ENCODE results near the gene ITGB4. TPM values are rescaled to one million over a fixed set of nuclear protein-coding genes. Genes with fewer than 3 reads are reported as not detected.

Gene ITGB4
- total and polyA plus RNA-seq, 2 of the 13 experiments (the other 11 are each of a cell fraction or from before 2014, with no cell fraction given), result 6.9 to 14.5 TPM

DNA sequence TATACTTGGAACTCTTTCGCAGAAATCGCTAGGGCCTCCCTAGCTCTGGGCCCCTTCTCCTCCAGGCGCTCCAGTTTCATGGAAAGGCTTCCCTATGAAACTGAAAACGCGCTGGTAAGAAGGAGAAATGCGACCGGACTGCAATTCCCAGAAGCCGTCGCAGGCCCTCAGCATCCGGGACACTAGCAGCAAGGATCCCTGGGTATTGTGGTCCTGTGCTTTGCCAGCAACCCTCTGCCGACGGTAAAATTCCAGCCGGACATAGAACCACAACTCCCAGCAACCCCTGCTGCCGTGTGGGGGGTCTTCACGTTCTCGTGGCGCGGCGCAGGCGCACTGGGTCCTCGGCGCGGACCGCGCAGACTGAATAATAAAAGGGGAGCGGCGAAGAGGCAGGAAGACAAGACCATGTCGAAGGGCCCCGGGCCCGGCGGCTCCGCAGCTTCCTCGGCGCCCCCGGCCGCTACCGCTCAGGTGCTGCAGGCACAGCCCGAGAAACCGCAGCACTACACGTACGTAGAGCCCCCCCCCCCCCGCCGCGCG lies 63.3 kb downstream of the ITGB4 start, which contains the start of gene UNK (continued):
- TF ChIP-seq, protein P1, sequence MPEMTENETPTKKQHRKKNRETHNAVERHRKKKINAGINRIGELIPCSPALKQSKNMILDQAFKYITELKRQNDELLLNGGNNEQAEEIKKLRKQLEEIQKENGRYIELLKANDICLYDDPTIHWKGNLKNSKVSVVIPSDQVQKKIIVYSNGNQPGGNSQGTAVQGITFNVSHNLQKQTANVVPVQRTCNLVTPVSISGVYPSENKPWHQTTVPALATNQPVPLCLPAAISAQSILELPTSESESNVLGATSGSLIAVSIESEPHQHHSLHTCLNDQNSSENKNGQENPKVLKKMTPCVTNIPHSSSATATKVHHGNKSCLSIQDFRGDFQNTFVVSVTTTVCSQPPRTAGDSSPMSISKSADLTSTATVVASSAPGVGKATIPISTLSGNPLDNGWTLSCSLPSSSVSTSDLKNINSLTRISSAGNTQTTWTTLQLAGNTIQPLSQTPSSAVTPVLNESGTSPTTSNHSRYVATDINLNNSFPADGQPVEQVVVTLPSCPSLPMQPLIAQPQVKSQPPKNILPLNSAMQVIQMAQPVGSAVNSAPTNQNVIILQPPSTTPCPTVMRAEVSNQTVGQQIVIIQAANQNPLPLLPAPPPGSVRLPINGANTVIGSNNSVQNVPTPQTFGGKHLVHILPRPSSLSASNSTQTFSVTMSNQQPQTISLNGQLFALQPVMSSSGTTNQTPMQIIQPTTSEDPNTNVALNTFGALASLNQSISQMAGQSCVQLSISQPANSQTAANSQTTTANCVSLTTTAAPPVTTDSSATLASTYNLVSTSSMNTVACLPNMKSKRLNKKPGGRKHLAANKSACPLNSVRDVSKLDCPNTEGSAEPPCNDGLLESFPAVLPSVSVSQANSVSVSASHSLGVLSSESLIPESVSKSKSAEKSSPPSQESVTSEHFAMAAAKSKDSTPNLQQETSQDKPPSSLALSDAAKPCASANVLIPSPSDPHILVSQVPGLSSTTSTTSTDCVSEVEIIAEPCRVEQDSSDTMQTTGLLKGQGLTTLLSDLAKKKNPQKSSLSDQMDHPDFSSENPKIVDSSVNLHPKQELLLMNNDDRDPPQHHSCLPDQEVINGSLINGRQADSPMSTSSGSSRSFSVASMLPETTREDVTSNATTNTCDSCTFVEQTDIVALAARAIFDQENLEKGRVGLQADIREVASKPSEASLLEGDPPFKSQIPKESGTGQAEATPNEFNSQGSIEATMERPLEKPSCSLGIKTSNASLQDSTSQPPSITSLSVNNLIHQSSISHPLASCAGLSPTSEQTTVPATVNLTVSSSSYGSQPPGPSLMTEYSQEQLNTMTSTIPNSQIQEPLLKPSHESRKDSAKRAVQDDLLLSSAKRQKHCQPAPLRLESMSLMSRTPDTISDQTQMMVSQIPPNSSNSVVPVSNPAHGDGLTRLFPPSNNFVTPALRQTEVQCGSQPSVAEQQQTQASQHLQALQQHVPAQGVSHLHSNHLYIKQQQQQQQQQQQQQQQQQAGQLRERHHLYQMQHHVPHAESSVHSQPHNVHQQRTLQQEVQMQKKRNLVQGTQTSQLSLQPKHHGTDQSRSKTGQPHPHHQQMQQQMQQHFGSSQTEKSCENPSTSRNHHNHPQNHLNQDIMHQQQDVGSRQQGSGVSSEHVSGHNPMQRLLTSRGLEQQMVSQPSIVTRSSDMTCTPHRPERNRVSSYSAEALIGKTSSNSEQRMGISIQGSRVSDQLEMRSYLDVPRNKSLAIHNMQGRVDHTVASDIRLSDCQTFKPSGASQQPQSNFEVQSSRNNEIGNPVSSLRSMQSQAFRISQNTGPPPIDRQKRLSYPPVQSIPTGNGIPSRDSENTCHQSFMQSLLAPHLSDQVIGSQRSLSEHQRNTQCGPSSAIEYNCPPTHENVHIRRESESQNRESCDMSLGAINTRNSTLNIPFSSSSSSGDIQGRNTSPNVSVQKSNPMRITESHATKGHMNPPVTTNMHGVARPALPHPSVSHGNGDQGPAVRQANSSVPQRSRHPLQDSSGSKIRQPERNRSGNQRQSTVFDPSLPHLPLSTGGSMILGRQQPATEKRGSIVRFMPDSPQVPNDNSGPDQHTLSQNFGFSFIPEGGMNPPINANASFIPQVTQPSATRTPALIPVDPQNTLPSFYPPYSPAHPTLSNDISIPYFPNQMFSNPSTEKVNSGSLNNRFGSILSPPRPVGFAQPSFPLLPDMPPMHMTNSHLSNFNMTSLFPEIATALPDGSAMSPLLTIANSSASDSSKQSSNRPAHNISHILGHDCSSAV (CRISPR knock-in tag; IDR thresholded peaks at IDR 0.05; ENCODE audit: borderline replicate concordance), result no peak; the same call in 1 of the 2 replicates
- TF ChIP-seq, protein P2, sequence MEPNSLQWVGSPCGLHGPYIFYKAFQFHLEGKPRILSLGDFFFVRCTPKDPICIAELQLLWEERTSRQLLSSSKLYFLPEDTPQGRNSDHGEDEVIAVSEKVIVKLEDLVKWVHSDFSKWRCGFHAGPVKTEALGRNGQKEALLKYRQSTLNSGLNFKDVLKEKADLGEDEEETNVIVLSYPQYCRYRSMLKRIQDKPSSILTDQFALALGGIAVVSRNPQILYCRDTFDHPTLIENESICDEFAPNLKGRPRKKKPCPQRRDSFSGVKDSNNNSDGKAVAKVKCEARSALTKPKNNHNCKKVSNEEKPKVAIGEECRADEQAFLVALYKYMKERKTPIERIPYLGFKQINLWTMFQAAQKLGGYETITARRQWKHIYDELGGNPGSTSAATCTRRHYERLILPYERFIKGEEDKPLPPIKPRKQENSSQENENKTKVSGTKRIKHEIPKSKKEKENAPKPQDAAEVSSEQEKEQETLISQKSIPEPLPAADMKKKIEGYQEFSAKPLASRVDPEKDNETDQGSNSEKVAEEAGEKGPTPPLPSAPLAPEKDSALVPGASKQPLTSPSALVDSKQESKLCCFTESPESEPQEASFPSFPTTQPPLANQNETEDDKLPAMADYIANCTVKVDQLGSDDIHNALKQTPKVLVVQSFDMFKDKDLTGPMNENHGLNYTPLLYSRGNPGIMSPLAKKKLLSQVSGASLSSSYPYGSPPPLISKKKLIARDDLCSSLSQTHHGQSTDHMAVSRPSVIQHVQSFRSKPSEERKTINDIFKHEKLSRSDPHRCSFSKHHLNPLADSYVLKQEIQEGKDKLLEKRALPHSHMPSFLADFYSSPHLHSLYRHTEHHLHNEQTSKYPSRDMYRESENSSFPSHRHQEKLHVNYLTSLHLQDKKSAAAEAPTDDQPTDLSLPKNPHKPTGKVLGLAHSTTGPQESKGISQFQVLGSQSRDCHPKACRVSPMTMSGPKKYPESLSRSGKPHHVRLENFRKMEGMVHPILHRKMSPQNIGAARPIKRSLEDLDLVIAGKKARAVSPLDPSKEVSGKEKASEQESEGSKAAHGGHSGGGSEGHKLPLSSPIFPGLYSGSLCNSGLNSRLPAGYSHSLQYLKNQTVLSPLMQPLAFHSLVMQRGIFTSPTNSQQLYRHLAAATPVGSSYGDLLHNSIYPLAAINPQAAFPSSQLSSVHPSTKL (CRISPR knock-in tag; IDR thresholded peaks at IDR 0.05), result no peak
- no peak; the same call in 1 of the 2 replicates for TF ChIP-seq CREB1 (IDR thresholded peaks at IDR 0.05)
- TF ChIP-seq CREB1 (CRISPR knock-in tag; IDR thresholded peaks at IDR 0.05), result peak; percentile 95
- TF ChIP-seq TGIF2 (CRISPR knock-in tag; IDR thresholded peaks at IDR 0.05), result peak; percentile 70; the same call in 1 of the 2 replicates
- TF ChIP-seq POGZ (CRISPR knock-in tag; IDR thresholded peaks at IDR 0.05), result no peak; the same call in 1 of the 2 replicates
- no peak; the same call in none of the 2 replicates for TF ChIP-seq ZNF317 (CRISPR knock-in tag; IDR thresholded peaks at IDR 0.05)
- TF ChIP-seq HNRNPLL (IDR thresholded peaks at IDR 0.05; ENCODE audit: low read depth, low read length, poor library complexity, severe bottlenecking), result peak; percentile 80
- TF ChIP-seq ZNF446 (CRISPR knock-in tag; IDR thresholded peaks at IDR 0.05), result no peak
- peak; percentile 10; the same call in 1 of the 2 replicates for TF ChIP-seq TOPORS (CRISPR knock-in tag; IDR thresholded peaks at IDR 0.05)
- TF ChIP-seq SOX5 (CRISPR knock-in tag; IDR thresholded peaks at IDR 0.05; ENCODE audit: borderline replicate concordance), result no peak
- no peak for TF ChIP-seq FOSL1 (CRISPR knock-in tag; IDR thresholded peaks at IDR 0.05; ENCODE audit: borderline replicate concordance)
- TF ChIP-seq ZFP36L1 (CRISPR knock-in tag; IDR thresholded peaks at IDR 0.05), result 0 out of 2 replicates have a peak, but pooled peaks have one; percentile 10
- no peak for TF ChIP-seq ZNF329 (CRISPR knock-in tag; IDR thresholded peaks at IDR 0.05; ENCODE audit: low read depth)
- TF ChIP-seq GABPB1 (CRISPR knock-in tag; IDR thresholded peaks at IDR 0.05), result peak; percentile 91
